MM.1S (cell line): Measurements from ENCODE around the gene CBFA2T2.

Experiments
- DNase-seq: peaks from one replicate; pipeline ENCODE4 v3.0.0-alpha.2; 2015
- H2AFZ ChIP-seq: fragments of 300-600 bp; sonication (generic); 2 replicates; pipeline ENCODE4 v1.6.0; 2016; ENCODE audit warnings: antibody characterized with exemption, low read length
- H3F3A ChIP-seq: fragments of 300-600 bp; sonication (generic); 2 replicates; pipeline ENCODE4 v1.6.1; 2016; ENCODE audit warnings: mild to moderate bottlenecking, antibody characterized with exemption, low read length, moderate library complexity, mixed read lengths; ENCODE audit not compliant: insufficient read depth
- H3K27ac ChIP-seq: fragments of 300-600 bp; sonication (generic); 2 replicates; pipeline ENCODE4 v1.5.1; 2016; ENCODE audit warnings: mild to moderate bottlenecking, low read length
- H3K27me3 ChIP-seq: fragments of 300-600 bp; sonication (generic); replicated peaks from 2 replicates; pipeline ENCODE4 v1.6.0; 2016; ENCODE audit warnings: low read length; ENCODE audit not compliant: insufficient read depth
- H3K36me3 ChIP-seq: fragments of 300-600 bp; sonication (generic); replicated peaks from 2 replicates; pipeline ENCODE4 v1.6.1; 2016; ENCODE audit warnings: mild to moderate bottlenecking, low read length, mixed read lengths; ENCODE audit not compliant: insufficient read depth
- H3K4me1 ChIP-seq: fragments of 300-600 bp; sonication (generic); 2 replicates; pipeline ENCODE4 v1.6.1; 2016; ENCODE audit warnings: low read length, mixed read lengths
- H3K4me2 ChIP-seq: fragments of 300-600 bp; sonication (generic); 2 replicates; pipeline ENCODE4 v1.6.0; 2016; ENCODE audit warnings: low read depth, low read length
- H3K4me3 ChIP-seq: fragments of 300-600 bp; sonication (generic); 2 replicates; pipeline ENCODE4 v1.5.1; 2016; ENCODE audit warnings: low read length, mixed read lengths
- H3K79me2 ChIP-seq: fragments of 300-600 bp; sonication (generic); 2 replicates; pipeline ENCODE4 v1.6.1; 2016; ENCODE audit warnings: mixed run types, low read length, mixed read lengths
- H3K9ac ChIP-seq: fragments of 300-600 bp; sonication (generic); 2 replicates; pipeline ENCODE4 v1.6.1; 2016; ENCODE audit warnings: low read length, mixed read lengths
- H3K9me2 ChIP-seq: fragments of 300-600 bp; sonication (generic); replicated peaks from 2 replicates; pipeline ENCODE4 v1.6.1; 2016; ENCODE audit warnings: mild to moderate bottlenecking, low read length, mixed read lengths; ENCODE audit not compliant: insufficient read depth
- H3K9me3 ChIP-seq: fragments of 300-600 bp; sonication (generic); replicated peaks from 2 replicates; pipeline ENCODE4 v1.6.1; 2016; ENCODE audit warnings: mild to moderate bottlenecking, low read length, mixed read lengths; ENCODE audit not compliant: insufficient read depth
- H4K20me1 ChIP-seq: fragments of 300-600 bp; sonication (generic); 2 replicates; pipeline ENCODE4 v1.6.1; 2016; ENCODE audit warnings: mild to moderate bottlenecking, low read length, moderate library complexity, mixed read lengths; ENCODE audit not compliant: insufficient read depth
- CTCF ChIP-seq: fragments of 300-600 bp; sonication (generic); IDR thresholded peaks from 2 replicates; pipeline ENCODE4 v1.5.1; 2016; ENCODE audit warnings: antibody characterized with exemption, low read length, mixed read lengths
- EZH2 ChIP-seq: fragments of 300-600 bp; sonication (generic); optimal IDR thresholded peaks from 2 replicates; pipeline ENCODE3; 2017; ENCODE audit warnings: low read depth, mild to moderate bottlenecking, antibody characterized with exemption, low read length, mixed read lengths
- EZH2phosphoT487 ChIP-seq: fragments of 300-600 bp; sonication (generic); IDR thresholded peaks from 2 replicates; pipeline ENCODE4 v1.6.1; 2018; ENCODE audit warnings: antibody characterized with exemption, low read length

The CBFA2T2 gene

DNA sequence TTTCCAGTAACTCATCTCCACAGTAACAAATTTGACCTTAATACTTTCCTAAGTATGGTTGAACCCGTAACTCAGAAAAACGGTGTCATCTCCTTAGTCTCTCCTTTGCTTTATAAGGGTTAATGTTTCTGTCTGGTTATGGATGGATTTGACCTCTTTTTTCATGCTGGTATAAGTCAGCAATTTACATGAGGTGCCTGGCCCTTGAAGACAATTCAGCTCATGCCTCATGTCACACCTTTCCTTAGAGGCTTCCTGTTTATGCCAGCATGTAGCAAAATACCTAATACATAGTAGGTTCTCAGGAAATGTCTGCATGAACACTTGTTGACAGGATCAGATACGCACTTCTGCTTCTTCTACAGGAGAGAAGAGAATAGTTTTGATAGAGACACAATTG lies 134.5 kb downstream of the CBFA2T2 start:
- DNase-seq, result no peak
- Histone ChIP-seq H2AFZ (no peak overlapping the region), H3K27ac (no peak overlapping the region), H4K20me1 (no peaks in the 10 kb centered on the region), H3K9me3 (no peaks in the 10 kb centered on the region), H3K4me3 (no peak overlapping the region), H3K36me3 (no peaks in the 10 kb centered on the region), H3K27me3 (no peaks in the 10 kb centered on the region), H3K9me2 (no peaks in the 10 kb centered on the region), H3K9ac (no peak overlapping the region), H3K4me2 (no peak overlapping the region), H3F3A (no peaks in the 10 kb centered on the region), H3K79me2 (no peaks in the 10 kb centered on the region), H3K4me1 (no peaks in the 10 kb centered on the region)
- TF ChIP-seq EZH2 (no peak), EZH2phosphoT487 (no peak), CTCF (no peak)

GRCh38 chr20:33626190-33626589 lies 136.3 kb downstream of the CBFA2T2 start:
- Histone ChIP-seq H3K4me3 (no peak overlapping the region), H3K27me3 (no peaks in the 10 kb centered on the region), H3K27ac (no peak overlapping the region), H3K9me3 (no peaks in the 10 kb centered on the region), H4K20me1 (no peaks in the 10 kb centered on the region), H3F3A (no peaks in the 10 kb centered on the region), H3K79me2 (no peaks in the 10 kb centered on the region), H3K4me2 (no peak overlapping the region), H2AFZ (no peak overlapping the region), H3K9me2 (no peaks in the 10 kb centered on the region), H3K4me1 (no peaks in the 10 kb centered on the region), H3K9ac (no peak overlapping the region), H3K36me3 (no peaks in the 10 kb centered on the region)
- TF ChIP-seq EZH2 (no peak), CTCF (no peak), EZH2phosphoT487 (no peak)
- no peak for DNase-seq

DNA sequence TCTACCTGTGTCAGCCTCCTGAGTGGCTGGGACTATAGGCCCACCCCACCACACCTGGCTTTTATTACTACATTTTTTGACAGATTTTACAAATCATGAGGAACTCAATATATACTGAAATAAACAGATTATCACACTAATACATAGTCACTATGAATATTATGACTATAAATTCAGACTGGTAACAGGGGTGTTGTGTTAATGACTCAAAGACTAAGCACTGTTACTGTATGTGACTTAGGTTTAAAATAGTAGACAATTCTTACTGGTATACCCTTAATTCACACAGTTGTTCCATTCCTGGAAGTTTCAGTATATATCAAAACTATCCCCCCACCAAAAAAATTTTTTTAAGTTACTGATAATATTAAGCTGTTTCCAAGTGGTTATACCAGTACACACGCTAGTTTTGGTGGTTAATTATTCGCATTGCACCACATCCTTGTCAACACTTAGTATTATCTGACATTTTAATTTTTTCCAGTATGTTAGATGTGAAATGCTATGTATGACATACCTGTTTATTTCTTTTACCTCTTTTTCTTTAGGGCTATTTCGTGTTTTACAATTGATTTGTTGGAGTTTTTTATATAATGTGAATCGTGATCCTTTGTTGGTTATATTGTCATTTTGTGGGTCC lies 137.8 kb downstream of the CBFA2T2 start:
- no peak overlapping the region for H2AFZ ChIP-seq
- H3K36me3 ChIP-seq, result no peaks in the 10 kb centered on the region
- no peaks in the 10 kb centered on the region for H3K4me1 ChIP-seq
- TF ChIP-seq EZH2phosphoT487, result no peak
- no peak for DNase-seq
- no peaks in the 10 kb centered on the region for H3K79me2 ChIP-seq
- no peaks in the 10 kb centered on the region for H3K9me3 ChIP-seq
- H3K9ac ChIP-seq, result no peak overlapping the region
- H3K4me3 ChIP-seq, result no peak overlapping the region
- H3K27me3 ChIP-seq, result no peaks in the 10 kb centered on the region
- H4K20me1 ChIP-seq, result no peaks in the 10 kb centered on the region
- H3K4me2 ChIP-seq, result no peak overlapping the region
- no peaks in the 10 kb centered on the region for H3K9me2 ChIP-seq
- no peak overlapping the region for H3K27ac ChIP-seq
- H3F3A ChIP-seq, result no peaks in the 10 kb centered on the region

GRCh38 chr20:33629533-33629932 lies 139.6 kb downstream of the CBFA2T2 start:
- Histone ChIP-seq H3K4me1 (no peaks in the 10 kb centered on the region), H3K27ac (no peak overlapping the region), H2AFZ (no peak overlapping the region), H3K27me3 (no peaks in the 10 kb centered on the region), H3K79me2 (no peaks in the 10 kb centered on the region), H3K9me2 (no peaks in the 10 kb centered on the region), H3K4me2 (no peak overlapping the region), H3K36me3 (no peaks in the 10 kb centered on the region), H3K9ac (no peak overlapping the region), H3K9me3 (no peaks in the 10 kb centered on the region), H3K4me3 (no peak overlapping the region), H4K20me1 (no peaks in the 10 kb centered on the region), H3F3A (no peaks in the 10 kb centered on the region)
- TF ChIP-seq EZH2 (no peak), CTCF (no peak), EZH2phosphoT487 (no peak)
- DNase-seq, result no peak
